ENCODE data around the gene ARHGEF2.

Gene ARHGEF2

GRCh38 chr1:155981266-155982088 is 3.1 kb upstream of the ARHGEF2 start:
- DNase-seq = no peak
- Mint-ChIP-seq H3K27ac (peak overlapping the region; percentile 98), H3K4me3 (peak overlapping the region; percentile 87), H3K9me3 (no peaks in the 10 kb centered on the region), H3K27me3 (no peaks in the 10 kb centered on the region), H3K4me1 (ENCODE audit: low read depth) (peaks cover 47% of the 10 kb centered on the region), H3K36me3 (ENCODE audit: low read depth) (peaks cover 32% of the 10 kb centered on the region)

- peak overlapping the region; percentile 87 for H3K4me3 Mint-ChIP-seq
- peaks cover 49% of the 10 kb centered on the region for H3K36me3 Mint-ChIP-seq (ENCODE audit: low read depth)
- peaks cover 64% of the 10 kb centered on the region for H3K4me1 Mint-ChIP-seq (ENCODE audit: low read depth)
- no peaks in the 10 kb centered on the region for H3K27me3 Mint-ChIP-seq
- no peak for DNase-seq
- H3K9me3 Mint-ChIP-seq = no peaks in the 10 kb centered on the region
- peak overlapping the region; percentile 98 for H3K27ac Mint-ChIP-seq
Observed at GRCh38 chr1:155979597-155980343, 1.4 kb upstream of the ARHGEF2 start.

GRCh38 chr1:155978973-155979429 is 654 bp upstream of the ARHGEF2 start:
- H3K27ac Mint-ChIP-seq = peak overlapping the region; percentile 98
- peak overlapping the region; percentile 87 for H3K4me3 Mint-ChIP-seq
- peaks cover 57% of the 10 kb centered on the region for H3K36me3 Mint-ChIP-seq (ENCODE audit: low read depth)
- DNase-seq = peak; percentile 50
- no peaks in the 10 kb centered on the region for H3K9me3 Mint-ChIP-seq
- no peaks in the 10 kb centered on the region for H3K27me3 Mint-ChIP-seq
- H3K4me1 Mint-ChIP-seq (ENCODE audit: low read depth) = peaks cover 72% of the 10 kb centered on the region

GRCh38 chr1:155977690-155978324 is 540 bp downstream of the ARHGEF2 start:
- H3K9me3 Mint-ChIP-seq = no peaks in the 10 kb centered on the region
- peak; percentile 78 for DNase-seq
- H3K27ac Mint-ChIP-seq = peak overlapping the region; percentile 98
- H3K4me1 Mint-ChIP-seq (ENCODE audit: low read depth) = peaks cover 76% of the 10 kb centered on the region
- H3K36me3 Mint-ChIP-seq (ENCODE audit: low read depth) = peaks cover 67% of the 10 kb centered on the region
- H3K27me3 Mint-ChIP-seq = no peaks in the 10 kb centered on the region
- peak overlapping the region; percentile 87 for H3K4me3 Mint-ChIP-seq

- Mint-ChIP-seq H3K4me3 (peak overlapping the region; percentile 87), H3K4me1 (ENCODE audit: low read depth) (peaks cover 78% of the 10 kb centered on the region), H3K36me3 (ENCODE audit: low read depth) (peaks cover 74% of the 10 kb centered on the region), H3K9me3 (no peaks in the 10 kb centered on the region), H3K27me3 (no peaks in the 10 kb centered on the region), H3K27ac (peak overlapping the region; percentile 98)
- DNase-seq = peak; percentile 58
Observed at GRCh38 chr1:155976913-155977689, 1.2 kb downstream of the ARHGEF2 start.

GRCh38 chr1:155976062-155976912 is 2.1 kb downstream of the ARHGEF2 start:
- H3K9me3 Mint-ChIP-seq = no peaks in the 10 kb centered on the region
- DNase-seq = peak; percentile 68
- peaks cover 77% of the 10 kb centered on the region for H3K4me1 Mint-ChIP-seq (ENCODE audit: low read depth)
- peaks cover 74% of the 10 kb centered on the region for H3K36me3 Mint-ChIP-seq (ENCODE audit: low read depth)
- peak overlapping the region; percentile 98 for H3K27ac Mint-ChIP-seq
- peak overlapping the region; percentile 87 for H3K4me3 Mint-ChIP-seq
- no peaks in the 10 kb centered on the region for H3K27me3 Mint-ChIP-seq

GRCh38 chr1:155975375-155976061 is 2.8 kb downstream of the ARHGEF2 start:
- H3K4me3 Mint-ChIP-seq = peak overlapping the region; percentile 87
- no peaks in the 10 kb centered on the region for H3K27me3 Mint-ChIP-seq
- no peak for DNase-seq
- H3K9me3 Mint-ChIP-seq = no peaks in the 10 kb centered on the region
- peak overlapping the region; percentile 98 for H3K27ac Mint-ChIP-seq
- H3K36me3 Mint-ChIP-seq (ENCODE audit: low read depth) = peaks cover 82% of the 10 kb centered on the region
- peaks cover 77% of the 10 kb centered on the region for H3K4me1 Mint-ChIP-seq (ENCODE audit: low read depth)

- Mint-ChIP-seq H3K36me3 (ENCODE audit: low read depth) (peaks cover 88% of the 10 kb centered on the region), H3K4me1 (ENCODE audit: low read depth) (peaks cover 77% of the 10 kb centered on the region), H3K9me3 (no peaks in the 10 kb centered on the region), H3K4me3 (peak overlapping the region; percentile 87), H3K27ac (peak overlapping the region; percentile 98), H3K27me3 (no peaks in the 10 kb centered on the region)
- DNase-seq = no peak
Observed at GRCh38 chr1:155974208-155975115, 3.9 kb downstream of the ARHGEF2 start.

- no peaks in the 10 kb centered on the region for H3K9me3 Mint-ChIP-seq
- no peak for DNase-seq
- peak overlapping the region; percentile 98 for H3K27ac Mint-ChIP-seq
- H3K4me1 Mint-ChIP-seq (ENCODE audit: low read depth) = peaks cover 80% of the 10 kb centered on the region
- no peaks in the 10 kb centered on the region for H3K27me3 Mint-ChIP-seq
- H3K4me3 Mint-ChIP-seq = peak overlapping the region; percentile 87
- H3K36me3 Mint-ChIP-seq (ENCODE audit: low read depth) = peaks cover 89% of the 10 kb centered on the region
Observed at GRCh38 chr1:155973723-155974122, 4.6 kb downstream of the ARHGEF2 start.

- H3K36me3 Mint-ChIP-seq (ENCODE audit: low read depth) = peaks cover 95% of the 10 kb centered on the region
- H3K27ac Mint-ChIP-seq = peak overlapping the region; percentile 94
Observed at GRCh38 chr1:155971910-155972809, 6.2 kb downstream of the ARHGEF2 start.

GRCh38 chr1:155970531-155971167 is 7.7 kb downstream of the ARHGEF2 start:
- no peaks in the 10 kb centered on the region for H3K9me3 Mint-ChIP-seq
- peak overlapping the region; percentile 93 for H3K27ac Mint-ChIP-seq
- no peaks in the 10 kb centered on the region for H3K27me3 Mint-ChIP-seq
- peaks cover 91% of the 10 kb centered on the region for H3K4me1 Mint-ChIP-seq (ENCODE audit: low read depth)
- peak overlapping the region; percentile 51 for H3K4me3 Mint-ChIP-seq
- peak; percentile 54 for DNase-seq
- peaks cover 95% of the 10 kb centered on the region for H3K36me3 Mint-ChIP-seq (ENCODE audit: low read depth)

More at GRCh38 chr1:155971910-155972809, 6.2 kb downstream of the ARHGEF2 start:
- Mint-ChIP-seq H3K4me3 (peak overlapping the region; percentile 47), H3K9me3 (no peaks in the 10 kb centered on the region), H3K27me3 (no peaks in the 10 kb centered on the region), H3K4me1 (ENCODE audit: low read depth) (peaks cover 95% of the 10 kb centered on the region)
- no peak for DNase-seq
